Activated effector memory CD4-positive, alpha-beta T cell treated with Interleukin-2 at 50 U/mL for 16 hours (primary cell): Measurements from ENCODE around the gene ADH6.
"Not testable (repeated sequence)": the region's sequence is repeated elsewhere in the genome, so short reads cannot be mapped to it uniquely, and the experiment has no call there.

Source experiments
- DNase-seq: peaks from one replicate; pipeline ENCODE4 v3.0.0-alpha.2; 2020

ADH6 gene

DNA sequence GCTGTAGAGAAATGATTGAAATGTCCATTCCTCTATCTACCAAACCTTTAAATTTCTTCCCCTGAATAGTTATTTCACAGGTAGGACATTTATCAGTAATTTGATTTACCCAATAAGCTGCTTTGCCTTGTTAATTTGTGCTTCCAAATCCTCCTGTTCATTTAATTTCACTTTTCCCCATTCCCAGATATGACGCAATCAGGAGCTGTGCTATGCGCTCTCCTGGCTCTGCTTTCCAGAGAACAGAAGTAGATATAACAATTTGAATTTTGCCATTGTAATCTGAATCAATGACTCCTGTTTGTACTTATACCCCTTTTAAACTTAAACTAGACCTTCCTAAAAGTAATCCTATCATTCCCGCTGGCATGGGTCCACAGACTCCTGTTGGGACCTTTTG lies 29.1 kb downstream of the ADH6 start:
- not testable (repeated sequence) for DNase-seq

- DNase-seq: no peak
These were observed 33.0 kb downstream of the ADH6 start for GRCh38 chr4:99186029-99186428.

- DNase-seq: no peak
These were observed 33.5 kb downstream of the ADH6 start for GRCh38 chr4:99185581-99185980.

DNA sequence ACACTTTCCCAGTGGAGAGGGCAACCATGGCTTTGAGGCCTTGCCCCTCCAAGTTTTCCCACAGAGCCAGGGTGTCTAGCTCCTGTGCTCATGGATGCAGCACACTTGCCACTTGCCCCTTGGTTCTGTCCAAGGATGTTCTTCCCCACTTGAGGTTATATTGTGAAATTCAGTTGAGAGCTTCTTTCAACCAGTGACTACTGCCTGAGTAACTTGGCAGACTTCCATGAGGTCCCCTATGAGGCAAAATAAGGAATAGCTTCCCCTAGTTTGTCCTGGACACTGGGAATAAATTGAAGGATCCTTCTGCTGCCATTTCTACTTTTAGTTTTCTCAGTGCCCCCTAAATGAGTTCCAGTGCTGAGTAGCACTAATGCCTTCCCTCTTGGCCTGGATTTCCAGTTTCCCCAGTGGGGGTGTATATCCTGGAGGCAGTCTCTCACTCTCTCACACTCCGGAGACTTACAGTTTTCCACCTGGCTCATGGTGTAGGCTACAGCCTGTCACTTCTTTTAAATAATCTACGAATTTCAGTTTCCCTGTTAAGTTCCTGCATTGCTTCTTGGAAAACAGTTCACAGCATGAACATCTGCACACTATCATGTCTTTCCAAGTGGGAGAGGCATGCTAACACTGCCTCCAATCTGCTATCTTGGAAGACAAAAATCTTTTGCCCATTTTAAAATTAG lies 38.5 kb downstream of the ADH6 start:
- no peak for DNase-seq

- no peak for DNase-seq
These were observed 39.4 kb downstream of the ADH6 start for GRCh38 chr4:99179626-99180025.

DNA sequence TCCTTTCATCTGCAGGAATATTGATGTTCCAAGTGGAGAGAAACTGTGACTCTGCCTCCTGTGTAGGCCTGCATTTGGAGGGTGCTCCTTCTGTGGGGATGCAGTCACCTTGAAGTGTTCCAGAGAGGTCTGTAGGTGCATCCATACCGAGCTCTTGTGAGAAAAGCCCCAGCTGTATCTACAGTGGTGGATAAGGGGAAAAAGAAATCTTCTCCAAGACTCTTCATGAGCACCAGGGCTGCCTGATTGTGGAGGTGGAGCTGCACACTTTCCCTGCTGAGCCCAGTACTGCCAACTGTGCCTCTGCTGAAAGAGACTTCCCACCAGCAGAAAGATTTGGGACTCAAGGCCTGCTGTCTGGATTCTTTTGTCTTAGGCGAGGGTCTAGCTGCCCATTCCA lies 39.9 kb downstream of the ADH6 start:
- no peak for DNase-seq

DNA sequence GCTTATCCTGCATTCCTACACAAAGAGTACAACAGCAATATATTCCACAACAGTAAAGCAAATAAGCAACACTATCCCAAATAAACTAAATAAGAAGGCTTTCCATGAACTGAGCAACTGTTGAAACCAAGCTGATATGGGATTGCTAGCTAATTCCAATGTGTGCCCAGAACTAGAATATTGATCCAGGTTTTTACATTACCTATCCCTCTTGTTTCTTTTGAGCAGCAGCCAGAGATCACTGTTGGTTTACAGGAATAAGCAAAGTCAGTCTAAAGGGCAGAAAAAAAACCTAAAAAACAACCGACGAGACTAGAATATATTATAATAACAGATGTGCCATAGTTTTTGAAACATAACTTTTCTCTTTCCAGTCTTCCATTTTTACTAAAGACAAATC lies 52.5 kb downstream of the ADH6 start:
- no peak for DNase-seq

GRCh38 chr4:99165978-99166377 lies 53.1 kb downstream of the ADH6 start:
- no peak for DNase-seq

GRCh38 chr4:99161373-99162099 lies 57.5 kb downstream of the ADH6 start:
- DNase-seq: no peak

GRCh38 chr4:99159699-99160098 lies 59.3 kb downstream of the ADH6 start:
- no peak for DNase-seq

DNA sequence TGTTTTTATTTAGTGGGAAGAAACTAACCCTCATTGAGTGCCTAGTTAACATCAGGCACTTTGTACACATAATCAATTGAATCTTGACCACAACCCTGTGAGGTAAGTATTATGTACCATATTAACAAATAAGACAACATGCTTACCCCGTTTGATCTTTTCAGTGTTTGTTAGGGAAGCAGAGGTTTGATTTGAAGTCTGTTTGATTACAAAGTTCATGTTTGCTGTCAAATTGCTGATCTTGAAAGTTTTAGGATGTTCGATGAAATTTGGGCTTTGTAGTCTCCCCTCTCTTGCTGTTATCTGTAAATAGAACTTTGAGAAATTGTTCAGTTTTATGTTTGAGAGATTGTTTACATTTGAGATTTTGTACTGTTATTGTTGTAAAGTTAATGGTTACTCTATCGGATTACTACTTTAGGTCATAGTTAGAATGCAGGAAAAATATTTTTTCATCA lies 61.5 kb downstream of the ADH6 start:
- DNase-seq: no peak

- DNase-seq: no peak
These were observed 62.1 kb downstream of the ADH6 start for GRCh38 chr4:99156992-99157391.

- DNase-seq: no peak
These were observed 64.2 kb downstream of the ADH6 start for GRCh38 chr4:99154658-99155342.
